IPS-18c (cell line): ENCODE results near the gene ZNF841.

Experiments
- H3K4me3 ChIP-seq: 2 replicates; pipeline ENCODE4 v1.7.0; 2013; ENCODE audit warnings: low read depth, mild to moderate bottlenecking, low read length, moderate library complexity; ENCODE audit not compliant: insufficient read depth
- H3K9me3 ChIP-seq: one replicate; pipeline ENCODE4 v1.6.1; 2013; ENCODE audit warnings: mild to moderate bottlenecking, low read length, moderate library complexity; ENCODE audit not compliant: control insufficient read depth, insufficient read depth

The ZNF841 gene

GRCh38 chr19:52022193-52022592 lies 73.4 kb downstream of the ZNF841 start:
- H3K9me3 ChIP-seq: peaks cover 11% of the 10 kb centered on the region
- no peak overlapping the region for H3K4me3 ChIP-seq

GRCh38 chr19:52020506-52020905 lies 75.1 kb downstream of the ZNF841 start:
- Histone ChIP-seq H3K9me3 (peaks cover 11% of the 10 kb centered on the region), H3K4me3 (no peak overlapping the region)
